ENCODE data around the gene SLC13A3.
"Not testable (repeated sequence)": the region's sequence is repeated elsewhere in the genome, so short reads cannot be mapped to it uniquely, and the experiment has no call there.

Gene SLC13A3

DNA sequence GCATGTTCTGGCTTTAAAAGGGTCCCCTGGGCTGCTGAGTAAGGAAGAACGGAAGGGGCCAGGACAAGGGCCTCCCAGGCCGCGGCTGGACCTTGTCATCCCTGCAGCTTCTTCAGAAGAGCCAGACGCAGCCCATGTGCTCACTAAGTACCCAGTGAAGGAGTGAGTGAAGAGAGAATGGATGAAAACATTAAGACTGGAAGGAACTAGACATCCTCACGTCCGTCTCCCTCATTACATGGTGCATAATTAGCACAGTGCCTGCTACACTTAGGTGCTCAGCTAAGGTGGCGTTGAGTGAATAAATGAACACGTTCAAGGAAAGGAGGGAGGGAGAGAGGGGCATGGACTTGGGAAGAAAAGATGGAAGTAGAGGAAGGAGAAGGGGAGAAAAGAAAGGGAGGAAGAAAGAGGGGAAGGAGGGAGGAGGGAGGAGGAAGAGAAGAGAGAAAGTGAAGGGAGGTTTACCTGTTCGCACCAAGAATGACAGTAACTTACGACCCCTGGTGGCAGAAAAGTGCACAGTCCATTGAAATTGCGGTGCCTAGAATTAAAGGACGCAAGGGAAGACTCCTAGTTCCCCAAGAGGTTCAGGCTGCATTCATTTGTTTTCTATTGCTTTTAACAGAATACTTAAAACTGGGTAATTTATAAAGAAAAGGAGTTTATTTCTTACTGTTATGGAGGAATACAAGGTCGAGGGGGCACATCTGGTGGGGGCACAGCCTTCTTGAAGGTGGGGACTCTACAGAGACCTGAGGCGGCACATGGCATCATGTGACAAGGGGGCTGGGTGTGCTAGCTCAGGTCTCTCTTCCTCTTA, 30.0 kb upstream of the SLC13A3 start:
- peak; percentile 41 to 62 for DNase-seq (ENCODE audit: low read depth in 1 of 2, low spot score in 1 of 2)

- no peak for DNase-seq (ENCODE audit: low read depth in 1 of 2, low spot score in 1 of 2)
Measured at GRCh38 chr20:46680684-46681031, 29.4 kb upstream of the SLC13A3 start.

- no peak for DNase-seq (ENCODE audit: low read depth in 1 of 2, low spot score in 1 of 2)
Measured at GRCh38 chr20:46678516-46678915, 27.3 kb upstream of the SLC13A3 start.

GRCh38 chr20:46677608-46678007, 26.3 kb upstream of the SLC13A3 start:
- no peak for DNase-seq (ENCODE audit: low read depth in 1 of 2, low spot score in 1 of 2)

GRCh38 chr20:46676649-46677316, 25.5 kb upstream of the SLC13A3 start:
- DNase-seq (ENCODE audit: low read depth in 1 of 2, low spot score in 1 of 2): not testable (repeated sequence)

- no peak for DNase-seq (ENCODE audit: low read depth in 1 of 2, low spot score in 1 of 2)
Measured at GRCh38 chr20:46674253-46675083, 23.2 kb upstream of the SLC13A3 start.

GRCh38 chr20:46673394-46674252, 22.4 kb upstream of the SLC13A3 start:
- DNase-seq (ENCODE audit: low read depth in 1 of 2, low spot score in 1 of 2): no peak

DNA sequence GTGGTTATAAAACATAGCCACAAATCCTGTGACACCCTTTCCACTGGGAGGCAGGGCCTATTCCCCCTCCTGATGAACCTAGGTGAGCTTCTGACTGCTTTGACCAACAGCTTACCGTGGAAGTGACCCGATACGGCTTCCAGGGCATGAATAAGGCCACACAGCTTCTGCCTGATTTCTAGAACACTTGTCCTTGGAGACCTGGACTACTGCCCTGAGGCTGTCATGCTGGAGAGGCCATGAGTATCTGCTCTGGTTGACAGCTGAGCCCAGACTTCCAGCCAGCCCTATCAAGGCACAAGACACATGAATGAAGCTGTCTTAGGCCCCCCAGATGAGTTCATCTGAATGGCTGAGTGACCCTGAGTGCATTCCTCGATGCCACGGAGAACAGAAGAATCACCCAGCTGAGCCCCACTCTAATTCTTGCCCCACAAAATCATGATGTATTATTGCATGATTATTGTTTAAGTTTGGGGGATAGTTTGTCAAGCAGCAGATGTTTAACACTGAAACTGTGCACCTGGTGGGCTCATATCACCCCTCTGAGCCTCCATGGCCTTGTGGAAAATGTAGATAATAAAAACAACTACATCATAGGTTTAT, 21.4 kb upstream of the SLC13A3 start:
- DNase-seq (ENCODE audit: low read depth in 1 of 2, low spot score in 1 of 2): no peak

DNA sequence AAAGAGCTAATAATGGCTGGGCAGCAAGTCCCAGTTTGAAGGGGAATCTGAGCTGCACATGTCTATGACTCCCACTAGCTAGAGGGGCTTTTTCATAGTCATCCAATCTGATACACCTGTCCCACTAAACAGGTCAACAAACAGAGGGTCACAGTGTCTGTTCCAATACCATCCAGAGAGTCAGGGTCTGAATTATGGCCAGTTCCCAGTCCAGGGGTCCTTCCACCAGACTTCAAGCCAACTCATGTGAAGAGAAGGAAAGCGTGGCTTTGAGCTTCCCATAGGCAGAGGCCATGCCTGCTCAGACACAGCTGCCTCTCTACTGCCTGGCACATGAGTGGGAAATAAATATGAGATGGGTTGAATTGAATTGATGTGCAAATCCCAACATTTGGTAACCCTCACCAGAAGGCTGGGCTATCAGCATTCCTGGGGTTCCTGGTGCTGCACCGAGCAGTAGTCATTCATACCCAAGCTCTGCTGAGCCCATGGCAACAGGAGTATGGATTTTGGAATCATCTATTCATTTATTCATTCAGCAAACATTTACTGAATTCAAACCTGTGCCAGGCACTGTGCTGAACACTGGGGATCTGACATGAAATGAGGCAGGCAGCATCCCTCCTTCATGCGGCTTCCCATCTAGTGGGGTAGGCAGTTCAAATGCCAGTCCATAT, 20.7 kb upstream of the SLC13A3 start:
- no peak for DNase-seq (ENCODE audit: low read depth in 1 of 2, low spot score in 1 of 2)

- DNase-seq (ENCODE audit: low read depth in 1 of 2, low spot score in 1 of 2): no peak
Measured at GRCh38 chr20:46670585-46671584, 19.6 kb upstream of the SLC13A3 start.

- no peak for DNase-seq (ENCODE audit: low read depth in 1 of 2, low spot score in 1 of 2)
Measured at GRCh38 chr20:46670228-46670584, 18.9 kb upstream of the SLC13A3 start.

GRCh38 chr20:46666818-46667515, 15.7 kb upstream of the SLC13A3 start:
- DNase-seq (ENCODE audit: low read depth in 1 of 2, low spot score in 1 of 2): no peak

GRCh38 chr20:46666306-46666705, 15.0 kb upstream of the SLC13A3 start:
- no peak for DNase-seq (ENCODE audit: low read depth in 1 of 2, low spot score in 1 of 2)

DNA sequence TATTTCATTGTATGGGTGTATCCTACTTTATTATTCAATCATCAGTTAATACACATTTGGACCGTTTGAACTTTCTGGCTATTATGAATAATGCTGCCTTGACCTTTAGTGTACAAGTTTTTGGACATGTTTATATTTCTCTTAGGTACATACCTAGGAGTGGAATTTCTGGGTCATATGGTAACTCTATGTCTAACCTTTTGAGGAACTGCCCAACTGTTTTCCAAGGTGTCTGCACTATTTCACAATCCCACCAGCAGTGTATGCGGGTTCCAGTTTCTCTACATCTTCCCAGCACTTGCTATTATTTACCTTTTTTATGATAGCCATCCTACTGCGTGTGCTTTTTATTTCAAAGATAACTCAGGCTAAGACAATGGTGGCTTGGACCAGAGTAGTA, 14.3 kb upstream of the SLC13A3 start:
- DNase-seq (ENCODE audit: low read depth in 1 of 2, low spot score in 1 of 2): no peak

DNA sequence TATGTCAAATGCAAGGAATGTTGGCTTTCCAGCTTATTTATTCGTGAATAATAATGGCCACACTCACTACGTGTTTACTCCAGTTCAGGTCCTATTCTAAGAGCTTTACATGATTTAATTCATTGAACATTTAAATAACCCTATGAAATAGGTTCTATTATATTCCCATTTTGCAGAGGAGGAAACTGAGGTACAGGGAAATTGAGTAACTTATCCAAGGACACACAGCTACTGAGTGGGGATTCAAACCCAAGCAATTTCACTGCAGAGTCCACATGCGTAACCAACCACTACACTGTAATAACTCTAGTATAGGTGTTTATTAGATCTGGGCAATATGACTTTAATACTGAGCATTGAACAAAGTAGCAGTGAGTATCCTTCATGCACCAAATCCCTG, 12.3 kb upstream of the SLC13A3 start:
- DNase-seq (ENCODE audit: low read depth in 1 of 2, low spot score in 1 of 2): no peak

DNA sequence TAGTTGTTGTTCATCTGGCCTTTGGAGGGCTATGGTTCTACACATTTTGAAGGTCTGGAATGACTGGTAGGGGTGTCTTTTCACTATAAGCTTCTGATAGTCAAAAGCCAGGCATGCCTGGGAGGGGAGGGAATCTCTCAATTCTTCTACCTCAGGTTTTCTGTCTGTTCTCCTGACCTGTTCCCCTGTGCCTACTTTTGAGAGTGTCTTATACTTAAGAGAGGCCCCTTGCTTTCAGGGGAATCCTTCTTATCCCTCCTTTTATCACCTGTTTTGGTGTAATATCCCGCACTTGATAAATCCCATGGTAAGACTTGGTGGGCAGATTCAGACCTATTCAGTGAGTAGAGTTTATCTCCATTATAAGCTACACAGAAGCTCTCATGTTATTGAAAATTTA, 10.4 kb upstream of the SLC13A3 start:
- DNase-seq (ENCODE audit: low read depth in 1 of 2, low spot score in 1 of 2): no peak

- no peak for DNase-seq (ENCODE audit: low read depth in 1 of 2, low spot score in 1 of 2)
Measured at GRCh38 chr20:46660487-46660886, 9.2 kb upstream of the SLC13A3 start.

DNA sequence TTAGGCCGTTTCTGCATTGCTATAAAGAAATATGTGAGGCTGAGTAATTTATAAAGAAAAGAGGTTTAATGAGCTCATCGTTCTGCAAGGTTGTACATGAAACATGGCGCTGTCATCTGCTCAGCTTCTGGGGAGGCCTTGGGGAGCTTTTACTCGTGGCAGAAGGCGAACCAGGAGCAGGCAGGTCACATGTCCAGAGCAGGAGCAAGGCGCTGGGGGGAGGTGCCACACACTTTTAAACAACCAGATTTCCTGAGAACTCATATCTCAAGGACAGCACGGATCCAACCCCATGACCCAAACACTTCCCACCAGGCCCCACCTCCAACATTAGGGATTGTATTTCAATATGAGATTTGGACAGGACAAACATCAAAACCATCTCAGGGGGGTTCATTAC, 6.4 kb upstream of the SLC13A3 start:
- DNase-seq (ENCODE audit: low read depth in 1 of 2, low spot score in 1 of 2): no peak
